Activated B cell treated with CpG ODN at 0.5 μM for 24 hours (primary cell): ENCODE measurements around the gene ZNF784. TPM values are rescaled to one million over a fixed set of nuclear protein-coding genes. Genes with fewer than 3 reads are reported as not detected.

Experiments used
- ATAC-seq: fragments of 200-7000 bp; cut with Tn5 transposase; one replicate; pipeline ENCODE4 v1.10.0; 2021; ENCODE audit warnings: low read depth, mild to moderate bottlenecking, moderate library complexity
- CTCF ChIA-PET: fragments of 350-600 bp; sonication (Branson Sonifier 250); formaldehyde crosslinking; loops from one replicate; lab custom pipeline; 2021; ENCODE audit warnings: antibody characterized with exemption; lab: Charles Lee
- POLR2A ChIA-PET: fragments of 350-600 bp; sonication (Branson Sonifier 250); formaldehyde crosslinking; loops from one replicate; lab custom pipeline; 2021; ENCODE audit warnings: antibody characterized with exemption; lab: Charles Lee
- DNase-seq: peaks from one replicate; pipeline ENCODE4 v3.0.0; 2022
- H3K27ac Mint-ChIP-seq: one replicate; pipeline ENCODE4 v1.8.0; 2020; ENCODE audit warnings: mixed read lengths
- H3K27me3 Mint-ChIP-seq: one replicate; pipeline ENCODE4 v1.8.0; 2021; ENCODE audit warnings: mixed read lengths
- H3K36me3 Mint-ChIP-seq: one replicate; pipeline ENCODE4 v1.8.0; 2021; ENCODE audit warnings: low read depth, mixed read lengths
- H3K4me1 Mint-ChIP-seq: one replicate; pipeline ENCODE4 v1.8.0; 2021; ENCODE audit warnings: mixed read lengths
- H3K4me3 Mint-ChIP-seq: one replicate; pipeline ENCODE4 v1.8.0; 2020; ENCODE audit warnings: mild to moderate bottlenecking, mixed read lengths
- H3K9me3 Mint-ChIP-seq: one replicate; pipeline ENCODE4 v1.8.0; 2020; ENCODE audit warnings: mixed read lengths
- CTCF ChIP-seq: fragments of 200-600 bp; IDR thresholded peaks from one replicate; pipeline ENCODE4 v1.8.0; 2022; ENCODE audit warnings: antibody characterized with exemption, mild to moderate bottlenecking
- intact Hi-C: fragments of 100-400 bp; cut with micrococcal nuclease; formaldehyde crosslinking; loops from one replicate; pipeline ENCODE4 v1.15.1; 2024
- total RNA-seq: library from RNA; stranded (reverse); gene quantifications from 2 replicates; pipeline ENCODE4 v1.2.3, GENCODE V29; 2022

The ZNF784 gene
- total RNA-seq, 1 donor from 2014 or later = 8.9 TPM

- intact Hi-C loops = loop anchor here (1.0 to 5.0 kb wide), 10 partner anchors 11 to 1787 kb away; partner anchors contain the start of genes FIZ1, KMT5C, MYADM and RPL28
- Mint-ChIP-seq H3K9me3 (no peaks in the 10 kb centered on the region), H3K4me1 (peaks cover 56% of the 10 kb centered on the region), H3K27me3 (no peaks in the 10 kb centered on the region), H3K27ac (peak overlapping the region; percentile 98), H3K36me3 (peaks cover 49% of the 10 kb centered on the region), H3K4me3 (peak overlapping the region; percentile 95)
- TF ChIP-seq CTCF = no peak
- no peak for DNase-seq
- ChIA-PET POLR2A (interaction anchor here (0.5 to 2.5 kb wide), 42 partner anchors 9 to 1539 kb away, joined by 3 to 55 read pairs (median 5); partner anchors contain the start of genes EPN1, FIZ1, ISOC2 and KMT5C), CTCF (interaction anchor here (0.9 to 1.6 kb wide), 7 partner anchors 17 to 74 kb away, joined by 3 to 7 read pairs (median 5); partner anchors contain the start of gene ZNF579)
- peak; percentile 77 for ATAC-seq
These were observed 30.0 kb upstream of the ZNF784 start for GRCh38 chr19:55654323-55654867.

GRCh38 chr19:55653651-55654322, 29.4 kb upstream of the ZNF784 start:
- ChIA-PET CTCF (interaction anchor here (0.9 to 2.0 kb wide), 12 partner anchors 9 to 73 kb away, joined by 3 to 12 read pairs (median 4); partner anchors contain the start of gene ZNF579), POLR2A (interaction anchor here (0.6 to 2.5 kb wide), 41 partner anchors 9 to 1538 kb away, joined by 3 to 55 read pairs (median 6); partner anchors contain the start of genes EPN1, FIZ1, ISOC2 and KMT5C)
- intact Hi-C loops = loop anchor here (1.0 to 5.0 kb wide), 12 partner anchors 10 to 1786 kb away; partner anchors contain the start of genes FIZ1, KMT5C, MYADM and RPL28
- ATAC-seq (peak; percentile 38), DNase-seq (peak; percentile 95)
- Mint-ChIP-seq H3K27ac (peak overlapping the region; percentile 98), H3K4me3 (peak overlapping the region; percentile 95), H3K4me1 (peaks cover 56% of the 10 kb centered on the region), H3K27me3 (no peaks in the 10 kb centered on the region), H3K36me3 (peaks cover 47% of the 10 kb centered on the region), H3K9me3 (no peaks in the 10 kb centered on the region)
- TF ChIP-seq CTCF = peak; percentile 97

GRCh38 chr19:55652311-55653128, 28.2 kb upstream of the ZNF784 start:
- intact Hi-C loops = loop anchor here (1.0 to 5.0 kb wide), 3 partner anchors 20 to 1785 kb away; partner anchors contain the start of gene MYADM
- no peaks in the 10 kb centered on the region for H3K27me3 Mint-ChIP-seq
- ATAC-seq (no peak), DNase-seq (no peak)
- peaks cover 49% of the 10 kb centered on the region for H3K4me1 Mint-ChIP-seq
- peak overlapping the region; percentile 15 for H3K4me3 Mint-ChIP-seq
- H3K27ac Mint-ChIP-seq = peak overlapping the region; percentile 41
- no peak for TF ChIP-seq CTCF
- H3K36me3 Mint-ChIP-seq = peaks cover 43% of the 10 kb centered on the region
- no peaks in the 10 kb centered on the region for H3K9me3 Mint-ChIP-seq
- ChIA-PET POLR2A (interaction anchor here (0.7 to 2.5 kb wide), 5 partner anchors 8 to 53 kb away, joined by 5 to 45 read pairs (median 13); partner anchors contain the start of genes FIZ1, ZNF524 and ZNF581), CTCF (interaction anchor here (1.1 to 2.0 kb wide), 5 partner anchors 8 to 19 kb away, joined by 3 to 12 read pairs (median 4); no protein-coding TSS in a partner anchor)

GRCh38 chr19:55651236-55651635, 26.9 kb upstream of the ZNF784 start:
- H3K27me3 Mint-ChIP-seq = no peaks in the 10 kb centered on the region
- peak overlapping the region; percentile 74 for H3K4me3 Mint-ChIP-seq
- H3K36me3 Mint-ChIP-seq = peaks cover 43% of the 10 kb centered on the region
- no peaks in the 10 kb centered on the region for H3K9me3 Mint-ChIP-seq
- no peak for DNase-seq
- no peak for TF ChIP-seq CTCF
- ChIA-PET CTCF (no interaction called here), POLR2A (no interaction called here)
- intact Hi-C loops = loop anchor here (5.0 kb wide), 1 partner anchor 1784 kb away; the partner anchor contains the start of gene MYADM
- no peak overlapping the region for H3K27ac Mint-ChIP-seq
- H3K4me1 Mint-ChIP-seq = peaks cover 45% of the 10 kb centered on the region
- ATAC-seq = no peak
